Caco-2 (cell line): ENCODE results near the gene TRIM52. TPM values are rescaled to one million over a fixed set of nuclear protein-coding genes. Genes with fewer than 3 reads are reported as not detected.

ENCODE experiments used
- BruUV-seq: library from RNA; stranded (reverse); fragments of 400-500 nt; replicated peaks from 2 replicates; lab custom pipeline; 2021; lab: Mats Ljungman, UMichigan
- CTCF ChIA-PET: fragments of 300-600 bp; sonication (Branson Sonifier 250); formaldehyde crosslinking; loops from one replicate; lab custom pipeline; 2022; ENCODE audit warnings: antibody characterized with exemption; lab: Charles Lee
- POLR2A ChIA-PET: fragments of 300-600 bp; sonication (Branson Sonifier 250); formaldehyde crosslinking; loops from one replicate; lab custom pipeline; 2022; ENCODE audit warnings: antibody characterized with exemption; lab: Charles Lee
- DNase-seq, 2 experiments: peaks; one replicate each; pipeline versions ENCODE4 v3.0.0 to v3.0.0-alpha.2; 2020 to 2022
- H3K27me3 ChIP-seq: replicated peaks from 2 replicates; pipeline ENCODE4 v1.6.0; 2011; ENCODE audit warnings: low read length; ENCODE audit not compliant: control insufficient read depth, insufficient read depth
- H3K36me3 ChIP-seq: 2 replicates; pipeline ENCODE4 v1.5.1; 2011; ENCODE audit warnings: low read length; ENCODE audit not compliant: control insufficient read depth, insufficient read depth
- H3K4me1 ChIP-seq: fragments of 250-450 bp; sonication (Bioruptor Pico); 2 replicates; pipeline ENCODE4 v1.5.1; 2020; ENCODE audit warnings: mild to moderate bottlenecking
- H3K4me3 ChIP-seq: 2 replicates; pipeline ENCODE4 v1.5.1; 2011; ENCODE audit warnings: low read depth, mild to moderate bottlenecking, control low read depth, low read length
- H3K9me3 ChIP-seq: fragments of 250-450 bp; sonication (Bioruptor Pico); 2 replicates; pipeline ENCODE4 v1.5.1; 2020; ENCODE audit warnings: mild to moderate bottlenecking, moderate library complexity
- H3K27ac Mint-ChIP-seq: one replicate; pipeline ENCODE4 v1.8.0; 2022; ENCODE audit warnings: mixed read lengths; ENCODE audit not compliant: unreplicated experiment
- H3K27me3 Mint-ChIP-seq: one replicate; pipeline ENCODE4 v1.8.0; 2022; ENCODE audit warnings: mixed read lengths; ENCODE audit not compliant: insufficient read depth, unreplicated experiment
- H3K36me3 Mint-ChIP-seq: one replicate; pipeline ENCODE4 v1.8.0; 2022; ENCODE audit warnings: mild to moderate bottlenecking, mixed read lengths; ENCODE audit not compliant: insufficient read depth, unreplicated experiment
- H3K4me1 Mint-ChIP-seq: one replicate; pipeline ENCODE4 v1.8.0; 2022; ENCODE audit warnings: low read depth, mixed read lengths; ENCODE audit not compliant: unreplicated experiment
- H3K4me3 Mint-ChIP-seq: one replicate; pipeline ENCODE4 v1.8.0; 2022; ENCODE audit warnings: mild to moderate bottlenecking, moderate library complexity, mixed read lengths; ENCODE audit not compliant: unreplicated experiment
- H3K9me3 Mint-ChIP-seq: one replicate; pipeline ENCODE4 v1.8.0; 2022; ENCODE audit warnings: mixed read lengths; ENCODE audit not compliant: unreplicated experiment
- intact Hi-C: fragments of 100-400 bp; cut with micrococcal nuclease; formaldehyde crosslinking; loops from one replicate; pipeline ENCODE4 v1.10.0; 2022; ENCODE audit not compliant: unreplicated experiment
- total RNA-seq: library from RNA; stranded (reverse); gene quantifications from 2 replicates; pipeline ENCODE4 v1.2.3, GENCODE V29; 2022
- TF ChIP-seq, protein P1 (sequence below), 2 experiments: fragments of 200-600 bp in 1 of 2; IDR thresholded peaks; 1 replicate in 1 of 2; 2 replicates in 1 of 2; pipeline versions ENCODE4 v1.5.1 to v1.8.0; 2011 to 2022; ENCODE audit warnings: antibody characterized with exemption in 1 of 2, control low read depth in 1 of 2, inconsistent platforms in 1 of 2, low read depth in 1 of 2, low read length in 1 of 2, mild to moderate bottlenecking in 1 of 2, moderate library complexity in 1 of 2; ENCODE audit not compliant: insufficient read depth in 1 of 2, severe bottlenecking in 1 of 2, unreplicated experiment in 1 of 2

Gene TRIM52
- total RNA-seq, 1 experiment from 2014 or later, result 11.9 TPM

DNA sequence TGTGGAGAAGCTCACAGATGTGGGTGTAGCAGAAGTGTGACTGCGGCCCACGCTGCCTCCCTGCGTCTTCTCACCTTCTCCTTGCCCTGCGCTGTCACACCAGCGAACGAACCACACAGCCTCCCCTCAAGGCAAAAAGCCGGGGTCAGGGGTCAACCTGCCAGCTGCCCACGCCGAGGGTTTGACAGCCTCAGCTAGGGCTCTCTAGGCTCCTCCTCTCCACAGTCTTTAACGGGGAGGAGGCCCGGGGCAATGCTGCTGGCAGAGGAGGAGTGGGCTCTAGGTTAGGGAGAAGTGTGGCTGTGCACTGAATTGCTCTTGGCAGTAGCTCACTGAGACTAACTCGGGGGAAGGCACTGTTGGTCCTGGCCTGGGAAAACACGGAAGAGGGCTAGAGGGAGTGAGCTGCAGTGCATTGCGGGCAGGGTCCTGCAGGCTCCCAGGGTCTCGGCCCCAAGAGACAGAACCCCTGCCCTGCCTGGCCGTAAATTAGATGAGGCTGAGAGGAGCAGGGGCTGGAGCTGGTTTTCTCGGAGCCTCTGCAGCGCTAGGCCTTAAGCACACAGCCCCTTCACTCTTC is 4.2 kb upstream of the TRIM52 start:
- TF ChIP-seq, protein P1, sequence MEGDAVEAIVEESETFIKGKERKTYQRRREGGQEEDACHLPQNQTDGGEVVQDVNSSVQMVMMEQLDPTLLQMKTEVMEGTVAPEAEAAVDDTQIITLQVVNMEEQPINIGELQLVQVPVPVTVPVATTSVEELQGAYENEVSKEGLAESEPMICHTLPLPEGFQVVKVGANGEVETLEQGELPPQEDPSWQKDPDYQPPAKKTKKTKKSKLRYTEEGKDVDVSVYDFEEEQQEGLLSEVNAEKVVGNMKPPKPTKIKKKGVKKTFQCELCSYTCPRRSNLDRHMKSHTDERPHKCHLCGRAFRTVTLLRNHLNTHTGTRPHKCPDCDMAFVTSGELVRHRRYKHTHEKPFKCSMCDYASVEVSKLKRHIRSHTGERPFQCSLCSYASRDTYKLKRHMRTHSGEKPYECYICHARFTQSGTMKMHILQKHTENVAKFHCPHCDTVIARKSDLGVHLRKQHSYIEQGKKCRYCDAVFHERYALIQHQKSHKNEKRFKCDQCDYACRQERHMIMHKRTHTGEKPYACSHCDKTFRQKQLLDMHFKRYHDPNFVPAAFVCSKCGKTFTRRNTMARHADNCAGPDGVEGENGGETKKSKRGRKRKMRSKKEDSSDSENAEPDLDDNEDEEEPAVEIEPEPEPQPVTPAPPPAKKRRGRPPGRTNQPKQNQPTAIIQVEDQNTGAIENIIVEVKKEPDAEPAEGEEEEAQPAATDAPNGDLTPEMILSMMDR (IDR thresholded peaks at IDR 0.05; ENCODE audit: insufficient read depth in 1 of 2, low read depth in 1 of 2, low read length in 1 of 2, severe bottlenecking in 1 of 2, unreplicated experiment in 1 of 2), result no peak
- H3K9me3 Mint-ChIP-seq, result no peaks in the 10 kb centered on the region
- intact Hi-C loops, result no loop called here
- no peaks in the 10 kb centered on the region for H3K36me3 ChIP-seq
- CTCF ChIA-PET, result no interaction called here
- H3K27me3 ChIP-seq, result no peaks in the 10 kb centered on the region
- H3K36me3 Mint-ChIP-seq, result peaks cover 11% of the 10 kb centered on the region
- BruUV-seq, result no TSS peak
- no peak for DNase-seq
- H3K27me3 Mint-ChIP-seq, result no peaks in the 10 kb centered on the region
- no peaks in the 10 kb centered on the region for H3K9me3 ChIP-seq
- H3K27ac Mint-ChIP-seq, result no peak overlapping the region
- no peak overlapping the region for H3K4me3 Mint-ChIP-seq
- POLR2A ChIA-PET, result interaction anchor here (0.6 kb wide), 1 partner anchor 405 kb away, joined by 3 read pairs; no protein-coding TSS in a partner anchor
- H3K4me3 ChIP-seq, result no peak overlapping the region
- peaks cover 6% of the 10 kb centered on the region for H3K4me1 Mint-ChIP-seq
- H3K4me1 ChIP-seq, result peaks cover 10% of the 10 kb centered on the region

DNA sequence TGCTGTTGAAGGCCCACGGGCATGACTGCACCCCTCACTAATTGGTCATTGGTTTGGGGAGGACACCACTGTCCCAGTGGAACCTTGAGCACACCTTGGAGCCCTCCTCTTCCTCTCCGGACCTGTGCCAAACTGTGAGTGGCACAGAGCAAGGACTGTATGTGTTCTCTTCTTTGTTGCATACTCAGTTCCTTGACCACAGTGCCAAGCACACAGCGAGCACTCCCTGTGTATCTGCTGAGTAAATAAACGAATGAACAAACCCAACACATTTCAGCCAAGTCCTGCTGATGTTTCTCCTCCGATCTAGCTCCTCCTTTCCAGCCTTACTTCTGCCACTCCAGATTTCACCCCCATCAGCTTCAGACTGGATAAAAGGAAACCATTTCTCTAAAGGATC is 2.7 kb upstream of the TRIM52 start:
- H3K4me1 ChIP-seq, result peaks cover 21% of the 10 kb centered on the region
- DNase-seq, result no peak
- no peaks in the 10 kb centered on the region for H3K9me3 ChIP-seq
- Mint-ChIP-seq H3K4me1 (peaks cover 15% of the 10 kb centered on the region), H3K27me3 (no peaks in the 10 kb centered on the region), H3K36me3 (peaks cover 14% of the 10 kb centered on the region), H3K4me3 (peak overlapping the region; percentile 8), H3K9me3 (no peaks in the 10 kb centered on the region), H3K27ac (no peak overlapping the region)
- CTCF ChIA-PET, result no interaction called here
- intact Hi-C loops, result loop anchor here (5.0 kb wide), 1 partner anchor 76 kb away; no protein-coding TSS in a partner anchor
- no peaks in the 10 kb centered on the region for H3K27me3 ChIP-seq
- POLR2A ChIA-PET, result no interaction called here
- BruUV-seq, result no TSS peak
- TF ChIP-seq, protein P1 (IDR thresholded peaks at IDR 0.05; ENCODE audit: insufficient read depth in 1 of 2, low read depth in 1 of 2, low read length in 1 of 2, severe bottlenecking in 1 of 2, unreplicated experiment in 1 of 2), result no peak
- no peaks in the 10 kb centered on the region for H3K36me3 ChIP-seq
- no peak overlapping the region for H3K4me3 ChIP-seq

DNA sequence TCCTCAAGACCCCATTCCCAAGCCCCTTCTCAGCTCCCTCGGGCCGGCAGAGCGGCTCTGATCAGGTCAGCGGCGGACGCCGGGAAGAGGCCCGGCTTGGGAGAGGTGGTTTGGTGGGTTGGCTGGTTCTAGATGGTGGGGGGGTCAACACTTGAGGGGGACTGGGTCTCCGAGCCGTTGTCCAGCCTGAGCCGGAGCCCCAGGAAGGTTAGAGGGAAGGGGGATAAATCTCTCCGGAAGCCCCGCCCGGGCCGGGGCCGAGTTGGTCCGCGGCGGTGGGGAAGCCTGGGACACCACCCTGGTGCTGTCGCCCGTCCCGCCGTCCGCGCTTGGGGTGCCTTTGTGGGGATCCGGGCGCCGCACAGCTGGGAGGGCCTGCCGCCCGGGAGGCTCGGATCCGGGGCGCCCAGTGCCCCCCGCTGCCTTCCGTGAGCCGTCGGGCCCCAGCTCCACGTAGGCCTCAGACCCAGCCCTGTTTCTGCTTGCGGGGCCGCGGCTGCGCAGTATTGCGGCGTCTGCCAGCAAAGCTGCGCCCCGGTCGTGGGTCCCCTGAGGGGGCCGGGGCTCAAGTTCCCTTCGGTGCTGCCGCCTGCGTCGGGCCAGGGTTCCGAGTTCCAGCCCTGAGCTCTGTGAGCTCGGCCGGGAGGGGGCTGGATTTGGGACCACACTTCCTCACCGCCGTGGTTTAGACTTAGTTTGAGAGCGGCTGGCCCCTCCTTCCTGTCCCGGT is 542 bp upstream of the TRIM52 start:
- ChIA-PET POLR2A (interaction anchor here (1.0 to 2.6 kb wide), 4 partner anchors 10 to 77 kb away, joined by 3 to 11 read pairs (median 5); no protein-coding TSS in a partner anchor), CTCF (interaction anchor here (0.6 to 1.7 kb wide), 3 partner anchors 10 to 674 kb away, joined by 4 to 7 read pairs (median 6); no protein-coding TSS in a partner anchor)
- H3K4me1 Mint-ChIP-seq, result peaks cover 15% of the 10 kb centered on the region
- peak overlapping the region; percentile 69 for H3K27ac Mint-ChIP-seq
- H3K36me3 ChIP-seq, result no peaks in the 10 kb centered on the region
- peaks cover 11% of the 10 kb centered on the region; the same call in 1 of the 2 replicates for H3K4me1 ChIP-seq
- no TSS peak for BruUV-seq
- peak; percentile 74 to 78 for DNase-seq
- intact Hi-C loops, result loop anchor here (1.0 to 5.0 kb wide), 2 partner anchors 38 to 74 kb away; partner anchors contain the start of gene TRIM41
- H3K27me3 ChIP-seq, result no peaks in the 10 kb centered on the region
- no peaks in the 10 kb centered on the region for H3K27me3 Mint-ChIP-seq
- peak overlapping the region; percentile 80 for H3K4me3 Mint-ChIP-seq
- H3K9me3 ChIP-seq, result no peaks in the 10 kb centered on the region
- peak overlapping the region; percentile 60 for H3K4me3 ChIP-seq
- peaks cover 26% of the 10 kb centered on the region for H3K36me3 Mint-ChIP-seq
- H3K9me3 Mint-ChIP-seq, result no peaks in the 10 kb centered on the region
- TF ChIP-seq, protein P1 (IDR thresholded peaks at IDR 0.05; ENCODE audit: insufficient read depth in 1 of 2, low read depth in 1 of 2, low read length in 1 of 2, severe bottlenecking in 1 of 2, unreplicated experiment in 1 of 2), result peak in 1 of 2 experiments; percentile 1
